ENCODE data around the gene KRTAP2-4.

The KRTAP2-4 gene

GRCh38 chr17:41029633-41030245 is 35.9 kb downstream of the KRTAP2-4 start, which contains the start of gene KRTAP1-4:
TSS of gene KRTAP1-4 (minus strand) at chr17:41030195. CDS start at chr17:41030078, 117 bp downstream.
- no peak for DNase-seq

GRCh38 chr17:41026715-41027471 is 38.8 kb downstream of the KRTAP2-4 start, which contains the start of gene KRTAP1-5:
TSS of gene KRTAP1-5 (minus strand) at chr17:41027208. CDS start at chr17:41027155, 53 bp downstream.
- H3K9me3 ChIP-seq (ENCODE audit: severe bottlenecking): no peaks in the 10 kb centered on the region
- no peak within 1 kb of the TSS for H3K27ac ChIP-seq
- H3K4me3 ChIP-seq (ENCODE audit: low read depth, low read length): no peak within 1 kb of the TSS
- no peaks in the 10 kb centered on the region for H3K27me3 ChIP-seq (ENCODE audit: insufficient read depth, low read depth, severe bottlenecking)
- H3K36me3 ChIP-seq: no peaks in the 10 kb centered on the region
- no peak for TF ChIP-seq CTCF (IDR thresholded peaks at IDR 0.05; ENCODE audit: low read depth, low read length)
- no peak for DNase-seq

More at GRCh38 chr17:41029633-41030245, 35.9 kb downstream of the KRTAP2-4 start, which contains the start of gene KRTAP1-4:
- no peak for TF ChIP-seq CTCF (IDR thresholded peaks at IDR 0.05; ENCODE audit: low read depth, low read length)
- H3K9me3 ChIP-seq (ENCODE audit: severe bottlenecking): no peaks in the 10 kb centered on the region
- H3K27ac ChIP-seq: no peak within 1 kb of the TSS
- no peaks in the 10 kb centered on the region for H3K36me3 ChIP-seq
- no peak within 1 kb of the TSS for H3K4me3 ChIP-seq (ENCODE audit: low read depth, low read length)
- no peaks in the 10 kb centered on the region for H3K27me3 ChIP-seq (ENCODE audit: insufficient read depth, low read depth, severe bottlenecking)

- H3K4me3 ChIP-seq (ENCODE audit: low read depth, low read length): no peak overlapping the region
- H3K9me3 ChIP-seq (ENCODE audit: severe bottlenecking): peaks cover 3% of the 10 kb centered on the region
- DNase-seq: no peak
- TF ChIP-seq CTCF (IDR thresholded peaks at IDR 0.05; ENCODE audit: low read depth, low read length): no peak
- no peaks in the 10 kb centered on the region for H3K36me3 ChIP-seq
- no peaks in the 10 kb centered on the region for H3K27me3 ChIP-seq (ENCODE audit: insufficient read depth, low read depth, severe bottlenecking)
- H3K27ac ChIP-seq: no peak overlapping the region
Measured at GRCh38 chr17:41024697-41025096, 41.0 kb downstream of the KRTAP2-4 start.

GRCh38 chr17:41020336-41020735 is 45.3 kb downstream of the KRTAP2-4 start:
- no peak for TF ChIP-seq CTCF (IDR thresholded peaks at IDR 0.05; ENCODE audit: low read depth, low read length)
- no peak for DNase-seq
- no peak overlapping the region for H3K4me3 ChIP-seq (ENCODE audit: low read depth, low read length)
- peaks cover 3% of the 10 kb centered on the region for H3K9me3 ChIP-seq (ENCODE audit: severe bottlenecking)
- no peaks in the 10 kb centered on the region for H3K36me3 ChIP-seq
- H3K27ac ChIP-seq: no peak overlapping the region
- no peaks in the 10 kb centered on the region for H3K27me3 ChIP-seq (ENCODE audit: insufficient read depth, low read depth, severe bottlenecking)

GRCh38 chr17:41019415-41019814 is 46.3 kb downstream of the KRTAP2-4 start:
- no peaks in the 10 kb centered on the region for H3K36me3 ChIP-seq
- H3K27ac ChIP-seq: no peak overlapping the region
- peaks cover 3% of the 10 kb centered on the region for H3K9me3 ChIP-seq (ENCODE audit: severe bottlenecking)
- no peak for DNase-seq
- H3K27me3 ChIP-seq (ENCODE audit: insufficient read depth, low read depth, severe bottlenecking): no peaks in the 10 kb centered on the region
- no peak for TF ChIP-seq CTCF (IDR thresholded peaks at IDR 0.05; ENCODE audit: low read depth, low read length)
- no peak overlapping the region for H3K4me3 ChIP-seq (ENCODE audit: low read depth, low read length)

Measured in WERI-Rb-1 (cell line).